ENCODE data around the gene ZDHHC19. TPM values are rescaled to one million over a fixed set of nuclear protein-coding genes. Genes with fewer than 3 reads are reported as not detected.
A peak's percentile ranks its signal among the peaks of the same experiment; 100 is the strongest.

Gene ZDHHC19
- polyA plus RNA-seq, 1 donor (not counting 4 experiments of a cell fraction or from before 2014, with no cell fraction given), result not detected

- Histone ChIP-seq H3K9ac (ENCODE audit: control insufficient read depth, extremely low read depth, insufficient read depth, low read length) (no peak overlapping the region), H3K79me2 (ENCODE audit: control insufficient read depth, insufficient read depth, low read length) (no peaks in the 10 kb centered on the region), H3K27ac (ENCODE audit: control insufficient read depth, insufficient read depth, low read length) (peak overlapping the region; percentile 6), H3K4me1 (ENCODE audit: control insufficient read depth, extremely low read depth, insufficient read depth, low read length) (peaks cover 6% of the 10 kb centered on the region), H3K36me3 (ENCODE audit: control insufficient read depth in 2 of 2, extremely low read depth in 1 of 2, insufficient read depth in 2 of 2, low read length in 2 of 2) (no peaks in the 10 kb centered on the region), H3K4me2 (ENCODE audit: control insufficient read depth, extremely low read depth, insufficient read depth, low read depth, low read length) (peak overlapping the region; percentile 70), H3K9me3 (ENCODE audit: control insufficient read depth, low read depth, low read length) (no peaks in the 10 kb centered on the region), H3K4me3 (ENCODE audit: control insufficient read depth in 2 of 3, extremely low read depth in 1 of 3, insufficient read depth in 2 of 3, low read depth in 1 of 3, low read length in 3 of 3) (peak overlapping the region in 2 of 3 experiments; percentile 15 to 36), H4K20me1 (ENCODE audit: control insufficient read depth, extremely low read depth, insufficient read depth, low read length) (no peaks in the 10 kb centered on the region), H2AFZ (ENCODE audit: control insufficient read depth, low read length) (peak overlapping the region; percentile 58), H3K27me3 (ENCODE audit: control insufficient read depth, extremely low read depth, insufficient read depth, low read length) (peaks cover 22% of the 10 kb centered on the region), H3K9me1 (ENCODE audit: control insufficient read depth, extremely low read depth, insufficient read depth, low read length) (no peaks in the 10 kb centered on the region)
- dilution Hi-C loops (cut with MboI; ENCODE audit: extremely low pct_ligation_motif_present, low sequenced_read_pairs), result no loop called here
- TF ChIP-seq EZH2 (IDR thresholded peaks at IDR 0.05; ENCODE audit: low read length) (no peak), CTCF (optimal IDR thresholded peaks at IDR 0.05 in 1 of 3, IDR thresholded peaks at IDR 0.05 in 1 of 3, conservative IDR thresholded peaks at IDR 0.05 in 1 of 3; ENCODE audit: extremely low read depth in 1 of 3, insufficient read depth in 2 of 3, low read length in 3 of 3) (peak in 1 of 3 experiments; percentile 20)
- FAIRE-seq, result peak; percentile 44
- peak; percentile 26 for DNase-seq (ENCODE audit: low read depth, low spot score)
Observed at GRCh38 chr3:196219194-196219969, 8.2 kb upstream of the ZDHHC19 start.

DNA sequence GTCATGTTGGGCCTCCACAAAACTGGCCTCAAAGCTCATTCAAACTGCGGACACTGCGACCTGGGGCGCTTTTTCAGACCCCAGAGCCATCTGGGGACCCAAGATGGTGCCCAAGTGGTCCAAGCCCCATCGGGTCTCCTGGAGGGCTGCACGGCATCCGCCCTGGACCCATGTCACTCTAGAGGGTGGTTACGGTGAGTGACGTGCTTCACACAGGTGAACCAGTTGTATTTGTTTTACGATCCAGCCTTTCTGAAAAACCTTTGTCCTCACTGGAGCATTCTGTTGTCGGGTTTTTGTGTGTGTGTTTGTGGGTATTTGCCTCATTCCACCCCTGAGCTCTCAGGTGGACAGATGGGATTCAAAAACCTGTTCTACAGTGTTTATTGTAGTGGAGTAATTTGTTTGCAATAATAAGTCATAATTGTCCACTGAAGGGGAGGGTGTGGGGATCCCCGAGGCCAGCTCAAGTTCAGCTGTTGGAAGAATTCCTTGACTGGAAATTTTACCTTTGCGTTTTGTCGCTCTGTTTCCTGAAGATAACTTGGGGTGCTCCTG lies 7.0 kb upstream of the ZDHHC19 start:
- Histone ChIP-seq H3K36me3 (ENCODE audit: control insufficient read depth in 2 of 2, extremely low read depth in 1 of 2, insufficient read depth in 2 of 2, low read length in 2 of 2) (no peaks in the 10 kb centered on the region), H3K9ac (ENCODE audit: control insufficient read depth, extremely low read depth, insufficient read depth, low read length) (no peak overlapping the region), H3K4me1 (ENCODE audit: control insufficient read depth, extremely low read depth, insufficient read depth, low read length) (peaks cover 6% of the 10 kb centered on the region), H3K9me1 (ENCODE audit: control insufficient read depth, extremely low read depth, insufficient read depth, low read length) (no peaks in the 10 kb centered on the region), H2AFZ (ENCODE audit: control insufficient read depth, low read length) (no peak overlapping the region), H3K79me2 (ENCODE audit: control insufficient read depth, insufficient read depth, low read length) (no peaks in the 10 kb centered on the region), H4K20me1 (ENCODE audit: control insufficient read depth, extremely low read depth, insufficient read depth, low read length) (no peaks in the 10 kb centered on the region), H3K4me2 (ENCODE audit: control insufficient read depth, extremely low read depth, insufficient read depth, low read depth, low read length) (no peak overlapping the region), H3K9me3 (ENCODE audit: control insufficient read depth, low read depth, low read length) (no peaks in the 10 kb centered on the region), H3K4me3 (ENCODE audit: control insufficient read depth in 2 of 3, extremely low read depth in 1 of 3, insufficient read depth in 2 of 3, low read depth in 1 of 3, low read length in 3 of 3) (no peak overlapping the region), H3K27me3 (ENCODE audit: control insufficient read depth, extremely low read depth, insufficient read depth, low read length) (peaks cover 22% of the 10 kb centered on the region), H3K27ac (ENCODE audit: control insufficient read depth, insufficient read depth, low read length) (no peak overlapping the region)
- no peak for FAIRE-seq
- no peak for DNase-seq (ENCODE audit: low read depth, low spot score)
- no peak for TF ChIP-seq EZH2 (IDR thresholded peaks at IDR 0.05; ENCODE audit: low read length)
- TF ChIP-seq CTCF (optimal IDR thresholded peaks at IDR 0.05 in 1 of 3, IDR thresholded peaks at IDR 0.05 in 1 of 3, conservative IDR thresholded peaks at IDR 0.05 in 1 of 3; ENCODE audit: extremely low read depth in 1 of 3, insufficient read depth in 2 of 3, low read length in 3 of 3), result no peak
- dilution Hi-C loops (cut with MboI; ENCODE audit: extremely low pct_ligation_motif_present, low sequenced_read_pairs), result no loop called here

Measured in keratinocyte (primary cell).